ENCODE results near the gene TNFSF18.

The TNFSF18 gene

DNA sequence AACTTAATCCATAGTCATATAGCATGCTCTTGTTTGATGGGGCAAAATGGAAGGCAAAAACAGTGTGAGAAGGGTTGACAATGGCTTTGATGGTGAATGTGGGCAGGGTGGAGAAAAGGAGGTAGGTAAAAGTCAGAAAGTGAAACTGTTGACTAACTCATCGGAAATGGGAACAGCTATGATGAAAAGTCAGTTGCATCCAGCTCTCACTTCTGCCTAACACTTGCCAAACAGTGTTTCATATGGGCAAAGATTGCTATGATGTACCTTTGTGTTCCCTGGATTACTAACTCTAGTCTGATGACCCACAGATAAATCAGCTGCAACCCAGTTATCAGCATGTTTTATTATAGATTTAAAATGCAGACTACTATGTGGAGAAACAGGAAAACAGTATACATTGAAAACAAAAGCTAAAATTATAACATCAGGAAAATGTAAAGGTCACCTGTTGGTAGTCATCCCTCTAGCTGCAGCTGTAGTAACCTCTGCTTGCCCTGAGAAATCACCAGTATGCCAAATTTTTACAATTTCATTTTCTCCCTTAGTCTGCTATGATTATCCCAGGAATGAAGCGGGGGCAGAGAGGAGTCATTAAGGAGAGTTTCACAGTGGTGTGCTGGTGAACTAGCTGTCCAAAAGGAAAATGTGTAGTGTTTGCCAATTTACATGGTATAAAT, 11.7 kb downstream of the TNFSF18 start:
- DNase-seq (ENCODE audit: insufficient read length) (no peak), FAIRE-seq (no peak)
- TF ChIP-seq POLR2AphosphoS5 (IDR thresholded peaks at IDR 0.05; ENCODE audit: low read depth, low read length) (no peak), TAF1 (IDR thresholded peaks at IDR 0.05; ENCODE audit: borderline replicate concordance, low read depth, low read length) (no peak), POLR2A (IDR thresholded peaks at IDR 0.05; ENCODE audit: low read depth, low read length) (no peak)

DNA sequence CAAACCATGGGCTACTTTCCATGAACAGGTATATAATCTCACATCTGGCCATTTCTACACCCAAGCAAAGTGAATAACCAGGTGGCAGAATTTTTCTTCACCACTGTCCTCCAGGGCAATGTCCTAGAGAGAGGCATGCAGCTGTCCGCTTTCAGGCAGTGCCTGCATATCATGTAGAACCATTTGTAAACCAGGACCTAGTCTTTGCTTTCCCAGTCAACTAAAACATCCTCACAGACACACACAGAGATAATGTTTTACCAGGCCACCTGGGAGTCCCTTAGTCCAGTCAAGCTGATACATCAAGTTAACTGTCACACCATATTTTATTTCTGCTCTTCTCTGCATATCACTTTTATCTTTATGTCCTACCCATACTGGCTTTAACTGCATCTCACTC, 26.2 kb downstream of the TNFSF18 start:
- DNase-seq (ENCODE audit: insufficient read length) (no peak), FAIRE-seq (no peak)
- TF ChIP-seq POLR2AphosphoS5 (IDR thresholded peaks at IDR 0.05; ENCODE audit: low read depth, low read length): no peak
- no peak for TF ChIP-seq POLR2A (IDR thresholded peaks at IDR 0.05; ENCODE audit: low read depth, low read length)
- TF ChIP-seq TAF1 (IDR thresholded peaks at IDR 0.05; ENCODE audit: borderline replicate concordance, low read depth, low read length): no peak

DNA sequence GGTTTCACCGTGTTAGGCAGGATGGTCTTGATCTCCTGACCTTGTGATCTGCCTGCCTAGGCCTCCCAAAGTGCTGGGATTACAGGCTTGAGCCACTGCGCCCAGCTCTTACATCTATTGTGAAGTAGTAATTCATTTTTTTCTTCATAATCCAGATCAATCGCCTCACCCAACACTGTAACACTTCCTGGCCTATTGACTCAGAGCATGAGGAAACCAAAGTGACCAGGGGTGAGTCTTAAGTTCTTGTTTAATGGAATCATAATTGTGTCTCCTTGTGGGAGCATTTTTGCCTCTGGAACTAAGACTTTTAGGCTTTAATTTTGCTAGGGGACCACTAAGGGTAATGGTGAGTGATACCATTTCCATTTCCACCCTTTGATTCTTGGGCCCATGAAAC, 27.4 kb downstream of the TNFSF18 start:
- no peak for FAIRE-seq
- DNase-seq (ENCODE audit: insufficient read length): no peak
- no peak for TF ChIP-seq POLR2A (IDR thresholded peaks at IDR 0.05; ENCODE audit: low read depth, low read length)
- no peak for TF ChIP-seq POLR2AphosphoS5 (IDR thresholded peaks at IDR 0.05; ENCODE audit: low read depth, low read length)
- no peak for TF ChIP-seq TAF1 (IDR thresholded peaks at IDR 0.05; ENCODE audit: borderline replicate concordance, low read depth, low read length)

DNA sequence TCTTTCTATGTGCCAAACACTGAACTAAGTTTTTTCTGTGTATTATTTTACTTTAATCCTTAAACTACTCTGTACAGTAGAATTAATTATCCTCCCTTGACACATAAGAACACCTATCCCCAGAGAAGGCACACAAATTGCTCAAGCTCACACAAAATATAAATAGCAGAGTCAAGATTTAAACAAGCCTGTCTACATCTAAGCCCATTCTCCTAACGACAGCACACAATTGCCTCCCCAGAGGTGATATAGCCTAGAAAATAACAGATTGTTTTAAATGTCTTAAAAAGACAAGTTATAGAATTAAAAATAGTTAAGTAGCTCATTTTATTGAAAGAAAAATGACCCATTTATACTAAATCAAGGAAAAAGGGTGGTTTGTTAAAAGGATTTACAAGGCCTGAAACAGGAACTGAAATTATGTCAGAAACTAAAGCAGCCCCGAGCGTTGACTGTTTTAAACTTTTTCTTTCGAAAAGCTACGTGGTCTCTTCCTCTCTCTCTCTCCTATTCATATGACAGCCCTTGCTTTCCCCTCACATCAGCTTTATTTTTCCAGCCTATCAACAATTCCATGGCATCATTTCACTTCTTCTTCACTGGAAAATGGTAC, 30.5 kb downstream of the TNFSF18 start:
- DNase-seq (ENCODE audit: insufficient read length) (no peak), FAIRE-seq (peak; percentile 84)
- TF ChIP-seq POLR2AphosphoS5 (IDR thresholded peaks at IDR 0.05; ENCODE audit: low read depth, low read length) (no peak), POLR2A (IDR thresholded peaks at IDR 0.05; ENCODE audit: low read depth, low read length) (no peak), TAF1 (IDR thresholded peaks at IDR 0.05; ENCODE audit: borderline replicate concordance, low read depth, low read length) (no peak)

DNA sequence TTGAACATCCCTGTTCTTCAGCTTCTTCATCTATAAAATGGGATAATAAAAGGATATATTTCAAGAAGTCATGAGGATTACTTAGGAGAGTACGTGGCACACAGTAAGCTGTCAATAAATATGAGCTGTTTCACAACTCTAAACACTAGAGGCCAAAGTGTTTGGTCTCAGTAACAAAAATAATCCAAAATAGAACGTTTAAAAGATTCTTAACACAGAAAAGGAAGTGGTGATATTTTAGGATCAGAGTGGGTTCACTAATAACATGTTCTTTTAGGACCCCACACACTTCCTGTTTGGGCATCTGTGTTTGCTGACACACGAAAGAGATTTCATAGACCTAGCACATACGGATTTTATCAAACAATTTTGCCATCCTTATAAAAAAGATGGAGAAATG, 32.9 kb downstream of the TNFSF18 start:
- FAIRE-seq (peak; percentile 27), DNase-seq (ENCODE audit: insufficient read length) (no peak)
- no peak for TF ChIP-seq POLR2A (IDR thresholded peaks at IDR 0.05; ENCODE audit: low read depth, low read length)
- no peak for TF ChIP-seq TAF1 (IDR thresholded peaks at IDR 0.05; ENCODE audit: borderline replicate concordance, low read depth, low read length)
- no peak for TF ChIP-seq POLR2AphosphoS5 (IDR thresholded peaks at IDR 0.05; ENCODE audit: low read depth, low read length)

DNA sequence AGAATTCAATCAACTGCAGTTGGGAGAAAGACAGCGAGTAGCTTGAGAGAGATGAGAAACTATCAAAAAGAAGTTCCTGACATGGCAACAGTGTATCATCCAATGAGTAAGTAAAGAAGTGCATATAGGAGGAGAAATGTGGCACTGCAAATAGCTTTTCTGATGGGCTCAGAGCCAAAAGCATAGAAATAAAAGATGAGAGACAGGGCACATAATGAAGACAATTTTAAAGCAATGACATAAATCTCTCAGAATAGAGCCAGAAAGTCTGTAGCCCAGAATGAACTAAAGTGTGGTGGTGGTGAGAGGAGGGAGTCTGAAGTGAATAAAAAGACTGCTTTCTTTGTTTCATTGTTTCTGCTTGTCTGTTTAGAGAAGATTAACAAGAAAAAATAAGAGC, 34.3 kb downstream of the TNFSF18 start:
- TF ChIP-seq TAF1 (IDR thresholded peaks at IDR 0.05; ENCODE audit: borderline replicate concordance, low read depth, low read length) (no peak), POLR2A (IDR thresholded peaks at IDR 0.05; ENCODE audit: low read depth, low read length) (no peak)
- no peak for DNase-seq (ENCODE audit: insufficient read length)
- FAIRE-seq: no peak

DNA sequence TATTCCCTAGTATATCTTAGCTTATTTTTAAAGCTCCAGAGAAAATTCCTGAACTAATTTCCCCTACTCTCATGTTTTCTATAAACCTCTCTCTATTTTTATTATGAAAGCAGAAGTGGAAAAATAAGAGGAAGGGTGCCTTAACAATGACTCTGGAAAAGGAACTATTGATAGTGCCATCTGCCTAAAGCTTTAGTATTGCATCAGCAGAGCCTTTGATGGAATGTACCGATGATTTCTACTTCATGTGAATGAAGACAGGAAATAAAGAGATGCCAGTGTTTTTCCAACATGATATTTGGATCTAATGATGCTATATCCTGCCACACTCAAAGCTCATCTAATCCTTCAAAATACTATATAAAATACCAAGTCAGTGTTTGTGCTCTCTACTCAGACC, 35.1 kb downstream of the TNFSF18 start:
- TF ChIP-seq POLR2A (IDR thresholded peaks at IDR 0.05; ENCODE audit: low read depth, low read length): no peak
- no peak for TF ChIP-seq TAF1 (IDR thresholded peaks at IDR 0.05; ENCODE audit: borderline replicate concordance, low read depth, low read length)
- TF ChIP-seq POLR2AphosphoS5 (IDR thresholded peaks at IDR 0.05; ENCODE audit: low read depth, low read length): no peak
- no peak for DNase-seq (ENCODE audit: insufficient read length)
- no peak for FAIRE-seq

DNA sequence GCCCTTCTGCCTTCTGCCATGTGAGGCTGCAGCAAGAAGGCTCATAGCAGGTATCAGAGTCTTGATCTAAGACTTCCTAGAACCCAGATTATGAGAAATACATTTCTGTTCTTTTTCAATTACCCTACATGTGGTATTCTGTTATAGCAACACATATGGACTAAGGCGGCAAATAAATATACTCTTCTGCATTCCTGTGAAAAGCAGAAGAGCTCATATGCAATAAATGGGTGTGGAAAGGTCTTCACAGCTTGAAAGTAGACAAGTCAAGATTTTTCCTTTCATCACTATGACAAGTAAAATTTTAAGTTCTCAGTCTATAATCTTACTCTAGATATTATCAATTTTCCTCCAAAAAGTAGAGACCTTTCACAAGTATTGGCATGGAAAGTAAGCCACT, 36.6 kb downstream of the TNFSF18 start:
- no peak for DNase-seq (ENCODE audit: insufficient read length)
- TF ChIP-seq POLR2AphosphoS5 (IDR thresholded peaks at IDR 0.05; ENCODE audit: low read depth, low read length) (no peak), TAF1 (IDR thresholded peaks at IDR 0.05; ENCODE audit: borderline replicate concordance, low read depth, low read length) (no peak), POLR2A (IDR thresholded peaks at IDR 0.05; ENCODE audit: low read depth, low read length) (no peak)
- no peak for FAIRE-seq

DNA sequence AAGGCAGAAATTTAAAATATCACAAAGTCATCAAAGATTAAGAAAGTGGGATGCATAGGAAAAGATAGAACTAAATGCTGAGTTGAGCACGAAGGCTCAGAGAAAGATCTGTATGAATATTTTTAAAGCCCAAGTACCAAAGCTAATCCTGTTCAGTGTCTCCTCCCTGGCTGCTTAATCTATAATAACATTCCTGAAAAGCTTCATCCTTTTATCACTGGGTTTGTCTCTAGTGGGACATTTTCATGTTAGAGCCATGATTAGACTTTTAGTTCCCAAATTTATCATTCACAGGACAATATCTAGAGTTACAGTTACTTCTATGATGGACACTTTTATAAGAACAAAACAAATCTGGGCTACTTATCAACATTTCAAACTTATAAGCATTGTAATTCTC, 38.6 kb downstream of the TNFSF18 start:
- FAIRE-seq (no peak), DNase-seq (ENCODE audit: insufficient read length) (no peak)
- TF ChIP-seq POLR2AphosphoS5 (IDR thresholded peaks at IDR 0.05; ENCODE audit: low read depth, low read length) (no peak), POLR2A (IDR thresholded peaks at IDR 0.05; ENCODE audit: low read depth, low read length) (no peak), TAF1 (IDR thresholded peaks at IDR 0.05; ENCODE audit: borderline replicate concordance, low read depth, low read length) (no peak)

DNA sequence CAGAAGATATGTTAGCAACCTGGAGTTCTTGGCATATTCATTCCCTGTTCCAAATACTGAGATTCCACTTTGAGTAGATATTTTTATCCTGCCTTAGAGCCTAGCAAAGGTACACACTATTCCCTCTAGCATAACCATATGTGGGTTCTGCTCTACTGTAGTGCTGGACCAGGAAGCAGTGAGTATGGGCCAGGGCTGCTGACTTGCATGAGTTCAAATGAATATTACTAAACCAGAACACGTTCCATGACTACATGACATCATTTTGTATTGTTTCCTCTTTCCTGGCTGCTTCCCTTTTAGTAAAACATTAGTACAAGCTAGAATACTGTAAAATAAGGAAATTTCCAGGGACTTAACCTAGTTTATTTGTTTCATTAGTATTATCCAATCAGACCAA, 41.1 kb downstream of the TNFSF18 start:
- FAIRE-seq: no peak

DNA sequence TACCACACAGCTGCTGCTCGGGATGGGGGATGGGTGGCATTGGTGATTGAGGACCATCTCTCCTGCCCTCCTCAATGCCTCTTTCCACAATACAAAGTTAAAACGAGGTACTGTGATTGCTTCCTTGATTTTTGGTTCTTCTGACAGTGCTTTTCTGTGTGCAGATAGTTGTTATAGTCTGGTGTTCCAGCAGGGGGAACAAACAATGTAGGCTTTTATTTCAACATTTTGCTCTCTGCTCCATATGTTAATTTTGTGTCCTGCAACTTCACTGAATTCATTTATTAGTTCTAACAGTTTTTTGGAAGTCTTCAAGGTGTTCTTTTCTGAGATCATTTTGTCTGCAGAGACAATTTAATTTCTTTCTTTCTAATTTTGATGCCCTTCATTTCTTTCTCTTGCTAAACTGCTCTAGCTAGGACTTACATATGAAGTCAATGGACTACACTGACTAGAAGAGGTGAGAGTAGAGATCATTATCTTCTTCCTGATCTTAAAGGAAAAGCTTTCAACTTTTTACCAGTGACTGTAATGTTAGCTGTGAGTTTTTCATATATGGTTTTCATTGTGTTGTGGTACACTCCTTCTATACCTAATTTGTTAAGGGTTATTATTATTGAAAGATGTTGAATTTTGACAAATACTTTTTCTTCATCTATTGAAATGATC, 45.4 kb downstream of the TNFSF18 start:
- TF ChIP-seq TAF1 (IDR thresholded peaks at IDR 0.05; ENCODE audit: borderline replicate concordance, low read depth, low read length) (no peak), POLR2A (IDR thresholded peaks at IDR 0.05; ENCODE audit: low read depth, low read length) (no peak), POLR2AphosphoS5 (IDR thresholded peaks at IDR 0.05; ENCODE audit: low read depth, low read length) (no peak)
- FAIRE-seq (no peak), DNase-seq (ENCODE audit: insufficient read length) (no peak)

More for the DNA sequence above, 41.1 kb downstream of the TNFSF18 start:
- TF ChIP-seq POLR2AphosphoS5 (IDR thresholded peaks at IDR 0.05; ENCODE audit: low read depth, low read length) (no peak), POLR2A (IDR thresholded peaks at IDR 0.05; ENCODE audit: low read depth, low read length) (no peak), TAF1 (IDR thresholded peaks at IDR 0.05; ENCODE audit: borderline replicate concordance, low read depth, low read length) (no peak)
- no peak for DNase-seq (ENCODE audit: insufficient read length)
